Measurements from ENCODE around the gene NFKBIL1.

The NFKBIL1 gene

DNA sequence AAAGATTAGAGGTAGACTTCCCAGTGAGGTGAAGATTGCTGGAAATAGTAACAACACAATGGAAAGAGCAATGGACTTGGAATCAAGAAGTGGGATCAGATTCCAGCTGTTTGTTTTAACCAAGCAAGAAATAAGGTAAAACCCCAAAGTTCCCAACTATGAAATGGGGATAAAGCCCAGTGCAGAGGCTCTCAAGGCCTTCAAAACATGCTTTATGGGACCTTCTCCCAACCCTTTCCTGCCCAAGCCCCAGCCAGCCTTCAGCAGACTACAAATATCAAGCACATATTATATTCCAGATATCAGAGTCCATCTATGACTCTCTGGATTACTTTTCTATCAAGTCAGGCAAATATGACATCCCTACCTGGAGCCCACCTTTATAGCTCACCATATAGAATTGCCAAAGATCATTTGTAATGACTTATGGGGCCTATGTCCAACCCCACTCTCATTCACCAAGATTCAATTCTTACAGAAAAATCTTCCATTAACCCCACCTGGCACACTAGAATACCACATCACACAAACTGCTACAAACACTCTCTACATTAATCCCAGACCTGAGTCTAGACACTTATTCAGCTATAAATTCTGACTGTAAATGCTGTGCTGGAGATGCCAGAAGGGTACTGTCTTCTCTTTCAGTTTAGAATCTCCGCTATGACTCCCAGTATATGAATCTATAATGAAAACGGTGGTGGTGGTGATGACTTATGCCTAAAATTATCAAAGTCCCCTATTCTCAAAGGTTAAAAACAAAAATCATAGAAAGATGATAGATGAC is 11.7 kb upstream of the NFKBIL1 start:
- no peak overlapping the region for H2AFZ ChIP-seq (ENCODE audit: low read depth, low read length)
- H4K20me1 ChIP-seq (ENCODE audit: insufficient read depth, low read length) = peaks cover 62% of the 10 kb centered on the region
- no peaks in the 10 kb centered on the region for H3K27me3 ChIP-seq (ENCODE audit: low read depth, low read length)
- H3K36me3 ChIP-seq (replicated peaks; ENCODE audit: low read depth, low read length) = peaks cover 68% of the 10 kb centered on the region
- peaks cover 17% of the 10 kb centered on the region for H3K4me1 ChIP-seq (ENCODE audit: low read length)
- TF ChIP-seq, protein P1, sequence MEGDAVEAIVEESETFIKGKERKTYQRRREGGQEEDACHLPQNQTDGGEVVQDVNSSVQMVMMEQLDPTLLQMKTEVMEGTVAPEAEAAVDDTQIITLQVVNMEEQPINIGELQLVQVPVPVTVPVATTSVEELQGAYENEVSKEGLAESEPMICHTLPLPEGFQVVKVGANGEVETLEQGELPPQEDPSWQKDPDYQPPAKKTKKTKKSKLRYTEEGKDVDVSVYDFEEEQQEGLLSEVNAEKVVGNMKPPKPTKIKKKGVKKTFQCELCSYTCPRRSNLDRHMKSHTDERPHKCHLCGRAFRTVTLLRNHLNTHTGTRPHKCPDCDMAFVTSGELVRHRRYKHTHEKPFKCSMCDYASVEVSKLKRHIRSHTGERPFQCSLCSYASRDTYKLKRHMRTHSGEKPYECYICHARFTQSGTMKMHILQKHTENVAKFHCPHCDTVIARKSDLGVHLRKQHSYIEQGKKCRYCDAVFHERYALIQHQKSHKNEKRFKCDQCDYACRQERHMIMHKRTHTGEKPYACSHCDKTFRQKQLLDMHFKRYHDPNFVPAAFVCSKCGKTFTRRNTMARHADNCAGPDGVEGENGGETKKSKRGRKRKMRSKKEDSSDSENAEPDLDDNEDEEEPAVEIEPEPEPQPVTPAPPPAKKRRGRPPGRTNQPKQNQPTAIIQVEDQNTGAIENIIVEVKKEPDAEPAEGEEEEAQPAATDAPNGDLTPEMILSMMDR (IDR thresholded peaks at IDR 0.05; ENCODE audit: low read depth, low read length) = no peak
- TF ChIP-seq EZH2phosphoT487 (IDR thresholded peaks at IDR 0.05; ENCODE audit: low read depth) = no peak
- no peak overlapping the region for H3K27ac ChIP-seq (ENCODE audit: low read length)
- peaks cover 61% of the 10 kb centered on the region for H3K79me2 ChIP-seq (ENCODE audit: low read length)
- H3K4me3 ChIP-seq (ENCODE audit: low read length) = no peak overlapping the region
- no peak overlapping the region for H3K4me2 ChIP-seq (ENCODE audit: low read length)
- no peaks in the 10 kb centered on the region for H3K9me3 ChIP-seq (ENCODE audit: insufficient read depth, low read length)
- H3K9ac ChIP-seq (ENCODE audit: low read length) = no peak overlapping the region

DNA sequence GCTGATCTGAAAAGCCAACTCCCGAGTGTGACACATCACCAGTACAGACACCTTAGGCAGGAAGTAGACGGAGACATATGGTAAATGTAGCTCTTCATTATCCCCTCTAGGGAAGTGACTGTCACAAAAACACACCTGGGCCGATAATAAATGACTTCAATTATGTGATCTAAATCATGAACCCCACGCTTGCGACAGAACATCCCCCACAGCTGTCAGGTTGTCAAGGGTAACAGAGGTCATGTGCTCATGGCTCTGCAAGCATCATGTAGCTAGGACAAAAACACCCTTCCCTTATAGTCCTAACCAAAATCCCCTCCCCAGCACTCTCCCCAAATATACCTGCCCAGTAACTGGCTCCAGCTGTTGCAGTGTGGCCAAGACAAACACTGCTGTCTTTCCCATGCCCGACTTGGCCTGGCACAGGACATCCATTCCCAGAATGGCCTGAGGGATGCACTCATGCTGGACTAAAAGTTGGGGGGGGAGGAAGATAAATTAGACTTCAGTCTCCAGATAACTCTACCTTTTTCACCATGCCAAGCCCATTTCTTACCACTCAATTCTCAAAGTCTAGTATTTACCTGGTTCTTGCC is 8.5 kb upstream of the NFKBIL1 start:
- H3K79me2 ChIP-seq (ENCODE audit: low read length) = peaks cover 82% of the 10 kb centered on the region
- H4K20me1 ChIP-seq (ENCODE audit: insufficient read depth, low read length) = peaks cover 56% of the 10 kb centered on the region

DNA sequence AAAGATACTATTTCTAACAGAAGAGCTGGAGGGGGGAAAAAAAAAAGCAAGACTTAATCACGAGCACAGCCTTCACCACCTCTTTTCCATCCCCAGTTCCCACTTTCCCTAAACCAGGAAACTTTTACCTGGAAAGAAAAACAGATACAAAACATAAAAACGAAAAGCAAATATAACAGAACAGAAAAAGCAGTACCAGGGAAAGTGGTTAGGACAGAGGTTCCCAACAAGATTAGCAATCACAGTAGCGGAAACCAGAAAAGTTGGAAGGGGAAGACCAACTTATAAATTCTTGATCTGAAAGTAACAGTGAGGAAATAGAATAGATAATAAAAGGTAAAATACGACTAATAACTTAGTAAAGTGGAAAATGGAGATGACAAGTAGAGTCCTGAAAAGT is 6.8 kb upstream of the NFKBIL1 start:
- Histone ChIP-seq H3K4me1 (ENCODE audit: low read length) (peaks cover 22% of the 10 kb centered on the region), H3K36me3 (replicated peaks; ENCODE audit: low read depth, low read length) (peaks cover 36% of the 10 kb centered on the region), H3K4me3 (ENCODE audit: low read length) (peak overlapping the region; percentile 98), H3K9ac (ENCODE audit: low read length) (peak overlapping the region; percentile 96), H3K4me2 (ENCODE audit: low read length) (peak overlapping the region; percentile 88), H2AFZ (ENCODE audit: low read depth, low read length) (no peak overlapping the region), H3K9me3 (ENCODE audit: insufficient read depth, low read length) (no peaks in the 10 kb centered on the region), H3K79me2 (ENCODE audit: low read length) (peaks cover 71% of the 10 kb centered on the region), H3K27me3 (ENCODE audit: low read depth, low read length) (no peaks in the 10 kb centered on the region), H4K20me1 (ENCODE audit: insufficient read depth, low read length) (peaks cover 44% of the 10 kb centered on the region), H3K27ac (ENCODE audit: low read length) (peak overlapping the region; percentile 85)
- TF ChIP-seq, protein P1 (IDR thresholded peaks at IDR 0.05; ENCODE audit: low read depth, low read length) = no peak
- no peak for TF ChIP-seq EZH2phosphoT487 (IDR thresholded peaks at IDR 0.05; ENCODE audit: low read depth)

More for the DNA sequence above, 8.5 kb upstream of the NFKBIL1 start:
- no peak overlapping the region for H2AFZ ChIP-seq (ENCODE audit: low read depth, low read length)
- peaks cover 53% of the 10 kb centered on the region for H3K36me3 ChIP-seq (replicated peaks; ENCODE audit: low read depth, low read length)
- H3K27me3 ChIP-seq (ENCODE audit: low read depth, low read length) = no peaks in the 10 kb centered on the region
- H3K4me1 ChIP-seq (ENCODE audit: low read length) = peaks cover 22% of the 10 kb centered on the region
- H3K9me3 ChIP-seq (ENCODE audit: insufficient read depth, low read length) = no peaks in the 10 kb centered on the region
- H3K9ac ChIP-seq (ENCODE audit: low read length) = no peak overlapping the region
- no peak overlapping the region for H3K4me3 ChIP-seq (ENCODE audit: low read length)
- peak overlapping the region; percentile 88 for H3K4me2 ChIP-seq (ENCODE audit: low read length)
- TF ChIP-seq, protein P1 (IDR thresholded peaks at IDR 0.05; ENCODE audit: low read depth, low read length) = no peak
- H3K27ac ChIP-seq (ENCODE audit: low read length) = no peak overlapping the region

DNA sequence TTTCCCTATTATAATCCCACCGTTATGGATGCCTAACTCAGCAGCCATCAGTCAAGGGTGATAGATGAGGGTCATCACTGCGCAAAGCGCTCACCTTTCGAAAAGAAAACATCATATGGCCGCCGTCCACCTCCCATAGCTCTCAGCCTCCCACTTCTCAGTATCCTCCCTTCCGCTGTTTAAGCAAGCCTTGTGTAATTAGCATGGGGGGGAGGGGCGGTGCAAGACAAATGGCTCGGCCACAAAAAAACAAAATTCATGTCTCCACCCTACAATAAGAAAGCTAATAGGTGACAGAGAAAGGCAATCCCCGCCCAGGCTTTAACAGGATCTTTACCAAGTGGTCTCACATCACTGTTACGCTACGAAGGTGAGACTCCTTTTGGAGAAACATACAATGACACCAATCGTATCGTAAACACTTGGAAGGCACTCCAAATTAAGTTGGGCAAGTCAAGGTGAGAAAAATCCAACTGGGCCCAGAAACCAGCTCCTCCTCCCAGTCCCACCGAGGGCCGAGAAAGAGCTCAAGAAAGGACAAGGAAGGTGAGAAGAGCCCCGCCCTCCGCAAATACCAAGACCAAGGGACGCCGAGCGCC is 6.2 kb upstream of the NFKBIL1 start:
- Histone ChIP-seq H3K36me3 (replicated peaks; ENCODE audit: low read depth, low read length) (peaks cover 31% of the 10 kb centered on the region), H3K27me3 (ENCODE audit: low read depth, low read length) (no peaks in the 10 kb centered on the region), H3K9ac (ENCODE audit: low read length) (peak overlapping the region; percentile 96), H3K4me1 (ENCODE audit: low read length) (peaks cover 24% of the 10 kb centered on the region), H4K20me1 (ENCODE audit: insufficient read depth, low read length) (peaks cover 39% of the 10 kb centered on the region), H3K9me3 (ENCODE audit: insufficient read depth, low read length) (no peaks in the 10 kb centered on the region), H2AFZ (ENCODE audit: low read depth, low read length) (no peak overlapping the region), H3K79me2 (ENCODE audit: low read length) (peaks cover 66% of the 10 kb centered on the region), H3K4me3 (ENCODE audit: low read length) (peak overlapping the region; percentile 98), H3K27ac (ENCODE audit: low read length) (peak overlapping the region; percentile 85), H3K4me2 (ENCODE audit: low read length) (peak overlapping the region; percentile 88)
- no peak for TF ChIP-seq EZH2phosphoT487 (IDR thresholded peaks at IDR 0.05; ENCODE audit: low read depth)
- TF ChIP-seq, protein P1 (IDR thresholded peaks at IDR 0.05; ENCODE audit: low read depth, low read length) = no peak

Data from OCI-LY3 (cell line).